Fibroblast of pulmonary artery (primary cell): ENCODE results near the gene NCKAP5.

Experiments used
- DNase-seq: peaks from one replicate; pipeline ENCODE4 v3.0.0-alpha.2; 2010; ENCODE audit warnings: low read depth
- H3K4me3 ChIP-seq: replicated peaks from 2 replicates; pipeline ENCODE4 v1.5.1; 2011; ENCODE audit warnings: low read depth, mild to moderate bottlenecking, control low read depth, low read length, moderate library complexity
- TF ChIP-seq, protein P1 (sequence below): IDR thresholded peaks from 2 replicates; pipeline ENCODE4 v1.5.1; 2011; ENCODE audit warnings: mild to moderate bottlenecking, control low read depth, low read length, inconsistent platforms; ENCODE audit errors: missing control alignments

NCKAP5 gene

DNA sequence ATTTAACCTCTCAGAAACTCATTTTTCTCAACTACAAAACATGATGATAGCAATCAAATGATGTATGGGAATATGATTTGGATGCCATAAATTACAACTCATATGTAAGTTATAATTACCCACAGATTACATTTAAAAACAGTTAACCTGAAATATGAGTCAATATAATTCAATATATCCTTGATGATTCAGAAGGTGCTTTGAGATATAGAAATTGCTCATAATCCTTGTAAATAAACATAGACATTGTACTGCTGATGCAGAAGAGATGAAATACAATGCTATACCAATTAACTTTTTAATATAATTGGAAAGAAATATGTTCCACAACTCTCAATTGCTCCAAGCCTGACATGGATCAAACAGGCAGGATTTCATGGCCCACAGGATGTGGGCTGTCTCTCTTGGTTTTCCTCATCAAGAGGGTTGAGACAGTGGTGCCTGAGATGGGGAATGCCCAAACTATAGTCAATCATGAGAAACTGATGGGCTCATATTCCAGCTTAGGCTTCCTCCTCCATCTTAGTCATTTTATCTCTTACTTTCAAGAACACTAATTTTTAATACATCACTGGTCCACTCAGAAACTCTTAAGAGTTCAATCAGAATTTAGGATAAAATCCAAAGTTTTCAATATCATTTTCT lies 49.4 kb downstream of the NCKAP5 start:
- TF ChIP-seq, protein P1, sequence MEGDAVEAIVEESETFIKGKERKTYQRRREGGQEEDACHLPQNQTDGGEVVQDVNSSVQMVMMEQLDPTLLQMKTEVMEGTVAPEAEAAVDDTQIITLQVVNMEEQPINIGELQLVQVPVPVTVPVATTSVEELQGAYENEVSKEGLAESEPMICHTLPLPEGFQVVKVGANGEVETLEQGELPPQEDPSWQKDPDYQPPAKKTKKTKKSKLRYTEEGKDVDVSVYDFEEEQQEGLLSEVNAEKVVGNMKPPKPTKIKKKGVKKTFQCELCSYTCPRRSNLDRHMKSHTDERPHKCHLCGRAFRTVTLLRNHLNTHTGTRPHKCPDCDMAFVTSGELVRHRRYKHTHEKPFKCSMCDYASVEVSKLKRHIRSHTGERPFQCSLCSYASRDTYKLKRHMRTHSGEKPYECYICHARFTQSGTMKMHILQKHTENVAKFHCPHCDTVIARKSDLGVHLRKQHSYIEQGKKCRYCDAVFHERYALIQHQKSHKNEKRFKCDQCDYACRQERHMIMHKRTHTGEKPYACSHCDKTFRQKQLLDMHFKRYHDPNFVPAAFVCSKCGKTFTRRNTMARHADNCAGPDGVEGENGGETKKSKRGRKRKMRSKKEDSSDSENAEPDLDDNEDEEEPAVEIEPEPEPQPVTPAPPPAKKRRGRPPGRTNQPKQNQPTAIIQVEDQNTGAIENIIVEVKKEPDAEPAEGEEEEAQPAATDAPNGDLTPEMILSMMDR: no peak
- no peak for DNase-seq
- H3K4me3 ChIP-seq: no peak overlapping the region

DNA sequence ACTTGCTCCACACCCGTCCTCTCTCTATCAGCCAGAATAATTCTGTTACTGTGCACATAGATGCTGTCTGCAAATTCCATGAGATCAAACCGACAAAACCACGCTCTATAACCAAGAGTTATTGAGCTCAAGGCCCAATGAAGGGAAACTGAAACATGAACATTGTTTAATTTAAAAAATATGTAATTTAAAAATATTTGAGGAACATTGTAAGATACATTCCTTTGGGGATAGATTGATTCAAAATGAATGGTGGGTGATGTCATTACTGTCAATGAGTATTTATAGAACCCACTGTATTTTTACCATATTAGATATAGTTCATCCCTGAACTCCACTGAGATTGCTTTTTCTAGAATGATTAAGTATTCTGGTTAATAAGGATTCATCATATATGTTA lies 50.4 kb downstream of the NCKAP5 start:
- H3K4me3 ChIP-seq: no peak overlapping the region
- TF ChIP-seq, protein P1: no peak
- no peak for DNase-seq

DNA sequence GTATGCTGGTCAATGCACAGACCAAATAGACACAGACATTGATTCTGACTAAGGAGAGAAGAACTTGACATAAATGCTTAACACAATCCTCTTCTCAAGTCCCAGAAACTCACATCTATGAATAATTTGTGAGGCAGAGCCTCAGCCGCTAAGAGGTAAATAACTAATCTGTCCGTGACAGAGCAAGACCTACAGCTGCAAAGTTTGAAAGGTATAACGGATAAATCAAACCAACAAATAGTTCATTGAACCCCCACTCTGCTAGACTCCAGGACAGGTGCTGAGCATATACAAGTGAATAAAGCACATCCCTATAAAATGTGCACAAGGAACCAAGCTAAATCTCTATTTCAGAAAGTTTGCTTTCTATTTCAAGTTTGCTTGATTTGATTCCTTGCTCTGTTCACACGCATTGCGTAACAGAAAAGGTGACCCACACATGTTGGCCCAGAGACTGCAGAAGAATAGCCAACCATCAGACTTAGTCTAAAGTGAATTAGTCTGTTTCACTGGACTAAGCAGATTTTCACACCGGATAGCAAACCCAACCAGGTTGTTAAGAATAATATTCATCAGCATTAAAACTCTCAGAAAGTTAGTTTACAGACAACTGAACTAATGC lies 51.7 kb downstream of the NCKAP5 start:
- H3K4me3 ChIP-seq: no peak overlapping the region
- DNase-seq: no peak
- TF ChIP-seq, protein P1: no peak

DNA sequence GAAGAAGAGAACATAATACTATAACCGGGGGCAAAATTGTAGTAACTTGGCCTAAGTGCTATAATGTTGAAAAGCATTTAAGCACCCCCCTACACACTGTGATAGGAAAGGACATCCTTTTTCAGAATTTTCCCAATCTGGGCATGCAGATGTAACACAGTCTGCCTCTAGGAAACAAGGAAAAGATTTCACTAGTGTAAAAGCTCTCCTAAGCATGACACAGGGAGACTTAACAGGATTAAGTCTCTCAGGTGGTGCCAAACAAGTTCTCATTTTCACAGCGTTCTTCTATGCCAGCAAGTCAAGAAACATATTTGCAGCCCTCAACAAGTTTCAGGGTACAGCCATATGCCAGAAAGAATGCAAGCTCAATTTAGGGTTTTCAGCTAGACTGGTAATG lies 53.0 kb downstream of the NCKAP5 start:
- no peak for DNase-seq
- H3K4me3 ChIP-seq: no peak overlapping the region
- TF ChIP-seq, protein P1: no peak

DNA sequence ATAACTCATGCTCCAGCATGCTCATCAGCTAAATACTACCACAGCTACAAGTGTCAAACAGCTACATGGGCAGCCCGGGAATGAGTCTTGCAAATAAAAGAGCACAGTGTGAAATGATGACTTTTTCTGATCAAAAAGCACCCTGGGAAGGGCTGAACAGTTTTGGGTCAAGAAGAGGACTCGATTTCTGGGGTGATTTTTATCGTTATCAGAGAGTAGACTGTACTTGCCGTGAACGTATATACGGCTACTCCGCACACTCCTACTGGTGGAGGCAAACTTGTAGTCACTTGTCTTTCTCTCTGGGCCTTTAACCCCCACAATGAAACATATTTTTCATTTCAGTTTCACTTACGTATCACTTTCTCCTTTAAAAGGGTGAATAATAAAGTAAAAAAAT lies 54.4 kb downstream of the NCKAP5 start:
- TF ChIP-seq, protein P1: no peak
- no peak for DNase-seq
- no peak overlapping the region for H3K4me3 ChIP-seq

DNA sequence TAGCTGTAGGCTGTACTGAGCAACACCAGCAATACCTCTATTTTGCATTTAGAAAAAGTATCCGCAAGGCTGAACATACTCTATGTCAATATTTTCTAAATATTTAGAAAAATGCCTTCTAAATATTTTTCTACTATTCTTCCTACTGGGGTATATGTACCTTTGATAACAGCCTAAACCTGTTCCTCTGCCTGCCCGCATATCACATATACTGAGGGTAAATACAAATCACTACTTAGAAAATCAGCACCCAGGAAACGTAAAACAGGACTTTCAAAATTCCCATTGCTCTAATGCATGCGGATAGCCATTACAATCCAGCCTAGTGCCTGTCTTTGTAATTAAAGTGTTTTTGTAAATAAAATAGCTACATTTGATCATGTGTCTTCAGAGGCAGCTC lies 56.1 kb downstream of the NCKAP5 start:
- no peak for DNase-seq
- H3K4me3 ChIP-seq: no peak overlapping the region
- TF ChIP-seq, protein P1: no peak

DNA sequence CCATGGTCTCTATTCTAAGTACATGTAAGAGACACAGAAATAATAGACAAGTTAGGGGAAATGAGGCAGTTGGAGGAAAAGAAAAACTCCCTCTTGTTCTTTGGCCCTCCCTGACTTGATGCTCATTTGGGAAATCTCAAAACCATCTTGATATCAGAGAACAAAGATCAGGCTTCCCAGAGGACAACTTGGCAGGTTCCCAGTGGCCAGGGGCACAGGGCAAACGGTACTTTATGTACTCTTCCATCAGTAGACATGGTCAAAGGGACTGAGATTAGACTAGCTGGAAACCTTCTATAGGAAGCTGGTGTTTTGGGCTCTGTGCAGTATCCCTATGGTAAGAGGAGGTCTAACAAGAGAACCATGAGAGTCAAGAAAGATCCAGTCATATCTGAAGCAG lies 56.6 kb downstream of the NCKAP5 start:
- TF ChIP-seq, protein P1: no peak
- no peak for DNase-seq
- H3K4me3 ChIP-seq: no peak overlapping the region
